NCI-H1694 treated with DMSO at 0.1 percent for 48 hours (cell line): ENCODE results near the gene GALNT10.

Source experiments
- DNase-seq: peaks from one replicate; lab custom pipeline; 2025; lab: John Stamatoyannopoulos, UW

Gene GALNT10

DNA sequence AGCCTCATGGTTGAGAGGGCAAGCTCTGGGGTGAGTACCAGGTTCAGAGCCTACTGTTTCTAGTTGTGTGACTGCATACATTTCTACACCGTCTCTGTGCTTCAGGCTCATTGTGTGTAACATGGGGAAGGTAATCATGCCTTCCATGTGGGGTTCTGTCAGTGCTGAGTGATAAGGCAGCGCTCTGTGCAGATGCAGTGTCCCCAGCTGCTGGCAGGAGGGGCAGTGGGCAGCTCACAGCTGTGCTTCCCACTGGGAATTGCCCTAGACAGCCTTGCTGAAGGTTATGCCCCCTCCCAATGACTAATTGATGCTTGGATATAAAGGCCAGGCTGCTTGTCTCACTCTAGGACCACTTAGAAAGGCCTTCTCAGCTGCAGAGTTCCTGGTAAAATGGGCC, 133.5 kb downstream of the GALNT10 start:
- no peak for DNase-seq

DNA sequence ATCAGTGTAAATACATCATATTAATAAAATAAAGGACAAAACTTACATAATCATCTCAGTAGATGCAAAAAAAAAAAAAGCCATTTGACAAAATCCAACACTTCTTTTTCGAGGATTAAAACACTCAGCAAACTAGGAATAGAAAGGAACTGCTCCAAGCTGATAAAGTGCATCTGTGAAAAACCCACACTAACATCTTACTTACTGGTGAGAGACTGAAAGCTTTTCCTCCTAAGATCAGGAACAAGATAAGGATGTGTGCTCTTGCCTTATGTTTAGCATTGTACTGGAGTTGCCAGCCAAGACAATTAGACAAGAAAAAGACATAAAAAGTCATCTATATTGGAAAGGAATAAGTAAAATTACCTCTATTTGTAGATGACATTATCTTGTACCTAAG, 135.0 kb downstream of the GALNT10 start:
- DNase-seq = no peak

DNA sequence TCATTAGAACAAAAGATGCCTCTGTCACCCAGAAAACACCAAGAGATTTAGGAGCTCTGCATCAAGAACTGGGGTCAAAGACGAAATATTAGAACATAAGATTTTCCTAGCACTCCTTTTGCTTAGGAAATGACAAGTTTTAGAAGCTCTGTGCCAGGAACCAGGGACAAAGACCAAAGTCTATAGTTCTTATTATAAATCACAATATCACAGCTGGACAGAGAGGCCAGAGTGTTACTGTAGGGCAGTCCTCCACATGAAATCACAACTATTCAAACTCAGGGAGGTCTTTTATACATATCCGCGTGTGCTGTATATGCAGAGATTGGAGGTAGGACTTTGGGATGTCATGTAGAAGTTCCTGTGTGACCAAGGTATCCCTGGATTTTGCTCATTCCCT, 138.5 kb downstream of the GALNT10 start:
- DNase-seq = no peak

DNA sequence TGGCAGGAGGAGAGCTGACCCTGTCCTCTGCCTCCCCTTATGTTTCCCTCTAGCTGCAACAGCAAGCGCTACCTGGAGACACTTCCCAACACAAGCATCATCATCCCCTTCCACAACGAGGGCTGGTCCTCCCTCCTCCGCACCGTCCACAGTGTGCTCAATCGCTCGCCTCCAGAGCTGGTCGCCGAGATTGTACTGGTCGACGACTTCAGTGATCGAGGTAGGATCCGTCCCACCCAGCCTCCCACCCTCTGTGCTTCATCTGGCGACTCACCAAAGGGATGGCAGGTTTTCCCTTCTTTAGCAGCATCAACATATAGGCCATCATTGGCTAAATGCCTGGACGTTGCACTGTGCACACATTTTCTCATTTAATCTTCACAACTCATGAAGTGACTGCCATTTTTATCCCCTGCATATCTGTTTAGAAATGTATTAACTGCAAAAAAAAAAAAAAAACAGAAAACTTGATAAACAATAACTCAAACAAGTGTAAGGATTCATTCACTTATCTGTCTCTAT, 139.0 kb downstream of the GALNT10 start:
- no peak for DNase-seq

DNA sequence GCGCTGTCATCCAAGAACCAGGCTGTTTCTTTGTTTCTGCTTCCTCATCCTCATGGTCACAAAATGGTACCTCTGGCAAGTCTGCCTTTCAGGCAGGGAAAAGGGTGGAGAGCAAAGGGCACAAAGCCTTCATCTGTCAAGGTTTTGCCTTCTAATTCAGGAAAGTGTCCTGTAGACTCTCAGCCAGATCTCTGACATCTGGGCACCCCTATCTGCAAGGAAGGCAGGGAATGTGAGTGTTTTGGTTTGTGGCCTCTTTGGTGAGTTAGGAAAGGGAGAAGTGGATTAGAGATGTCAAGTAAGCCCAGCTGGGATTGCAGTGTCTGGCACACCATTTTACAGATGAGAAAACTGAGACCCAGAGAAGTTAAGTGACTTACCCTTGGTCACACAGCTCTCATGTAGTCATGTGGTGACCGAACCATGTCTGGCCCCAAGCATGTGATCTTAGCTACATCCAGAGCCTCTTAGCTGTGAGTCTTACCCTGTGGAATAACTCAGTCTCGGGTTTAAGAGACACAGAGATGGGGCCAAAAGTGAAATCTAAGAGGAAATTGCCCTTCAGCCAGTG, 139.6 kb downstream of the GALNT10 start:
- DNase-seq = no peak

DNA sequence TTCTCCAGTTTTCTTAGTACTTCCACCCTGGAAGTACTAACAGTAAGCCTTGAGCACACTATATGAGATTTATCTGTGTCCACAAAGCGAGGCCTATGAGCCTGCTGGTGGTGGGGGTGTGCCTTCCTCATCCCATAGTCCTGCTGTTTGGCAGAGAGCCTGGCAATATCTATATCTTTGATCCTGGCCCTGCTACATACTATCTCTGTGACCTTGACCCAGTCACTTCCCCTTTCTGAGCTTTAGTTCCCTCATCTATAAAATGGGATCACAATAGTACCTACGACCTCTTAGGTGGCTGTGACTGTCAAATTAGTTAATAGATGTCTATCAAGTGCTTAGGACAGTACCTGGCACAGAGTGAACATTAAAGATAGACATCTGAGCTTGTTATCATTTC, 140.7 kb downstream of the GALNT10 start:
- no peak for DNase-seq

DNA sequence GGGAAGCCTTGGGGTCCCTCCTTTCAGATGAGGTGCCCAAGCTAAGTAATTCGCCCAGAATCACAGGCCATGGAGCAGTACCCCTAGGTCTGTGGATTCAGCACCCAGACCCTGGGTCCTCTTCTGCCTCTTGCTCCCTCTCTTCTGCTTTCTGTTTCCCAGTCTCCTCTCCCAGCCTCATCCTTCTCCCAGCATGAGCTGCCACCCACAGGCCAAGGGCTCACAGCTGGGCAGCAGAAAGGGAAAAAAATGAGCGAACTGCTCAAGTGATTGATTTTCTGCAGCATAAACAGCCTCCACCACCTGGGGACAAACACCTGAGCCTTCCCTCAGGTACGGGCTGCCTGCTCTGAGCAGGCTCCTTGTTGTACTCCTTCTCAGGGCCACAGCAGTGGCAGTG, 141.4 kb downstream of the GALNT10 start:
- no peak for DNase-seq

DNA sequence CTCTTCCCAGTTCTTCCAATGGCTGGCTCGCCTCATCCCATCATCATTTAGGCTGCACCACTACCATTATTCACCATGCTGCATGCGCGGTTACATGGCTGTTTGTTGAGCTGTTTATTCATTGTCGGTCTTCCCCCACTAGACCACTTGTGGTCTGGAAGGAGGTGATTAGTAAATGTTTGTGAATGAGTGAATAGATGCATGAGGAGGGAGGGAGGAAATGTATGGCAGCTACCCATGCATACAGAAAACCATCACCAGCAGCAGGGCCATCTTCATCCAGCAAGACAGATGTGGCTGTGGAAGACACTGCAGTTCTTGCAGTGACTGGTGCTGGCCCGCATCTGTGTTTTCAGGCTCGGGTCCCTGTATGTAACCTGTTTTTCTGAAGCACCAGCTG, 141.9 kb downstream of the GALNT10 start:
- DNase-seq = no peak

DNA sequence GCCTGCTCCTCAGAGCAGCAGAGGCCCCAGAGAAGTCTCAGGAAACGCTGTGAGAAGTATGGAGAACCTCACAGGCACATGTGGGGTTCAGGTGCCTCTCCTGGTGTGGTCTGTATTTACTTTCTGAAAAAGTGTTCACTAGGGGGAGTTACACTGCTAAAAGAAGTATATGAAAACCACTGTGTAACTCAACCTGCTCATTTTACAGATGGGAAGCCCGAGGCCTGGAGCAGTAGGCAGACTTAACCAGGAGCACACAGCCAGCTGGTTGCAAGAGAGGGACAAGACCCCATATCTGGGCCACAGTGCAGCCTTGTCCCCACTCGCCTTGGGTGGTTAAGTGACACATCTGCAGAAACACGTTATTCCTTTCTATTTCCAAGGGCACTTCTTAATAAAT, 142.5 kb downstream of the GALNT10 start:
- no peak for DNase-seq

DNA sequence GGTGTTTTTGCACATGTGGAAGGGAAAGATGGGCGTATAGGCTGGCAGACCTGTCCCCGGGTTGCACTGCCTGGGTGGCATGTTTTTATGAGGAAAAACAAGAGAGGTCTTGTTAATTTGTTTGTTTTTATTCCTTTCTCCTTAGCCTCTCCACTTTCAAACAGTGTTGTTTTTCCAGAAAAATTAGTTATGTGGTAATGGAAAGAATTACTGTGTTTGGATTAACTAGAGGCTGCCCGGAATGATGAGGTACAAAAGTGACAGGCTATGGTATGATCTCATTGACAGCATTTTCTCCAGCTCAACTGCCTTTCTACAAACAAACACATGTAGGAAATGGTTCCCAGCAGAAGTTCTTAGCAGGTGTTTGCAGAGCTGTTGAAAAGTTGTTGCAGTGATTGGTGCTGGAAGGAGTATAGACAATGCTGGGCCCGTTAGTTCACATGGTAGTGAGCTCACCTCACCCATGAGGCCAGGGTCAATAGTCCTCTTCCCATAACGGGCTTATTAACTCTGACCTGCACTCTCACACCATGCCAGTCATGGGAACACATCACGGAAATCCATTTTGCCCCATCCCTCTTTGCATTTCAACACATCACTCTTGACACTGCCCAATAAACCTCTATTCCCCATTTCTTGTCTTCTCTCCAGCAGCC, 144.0 kb downstream of the GALNT10 start:
- no peak for DNase-seq

DNA sequence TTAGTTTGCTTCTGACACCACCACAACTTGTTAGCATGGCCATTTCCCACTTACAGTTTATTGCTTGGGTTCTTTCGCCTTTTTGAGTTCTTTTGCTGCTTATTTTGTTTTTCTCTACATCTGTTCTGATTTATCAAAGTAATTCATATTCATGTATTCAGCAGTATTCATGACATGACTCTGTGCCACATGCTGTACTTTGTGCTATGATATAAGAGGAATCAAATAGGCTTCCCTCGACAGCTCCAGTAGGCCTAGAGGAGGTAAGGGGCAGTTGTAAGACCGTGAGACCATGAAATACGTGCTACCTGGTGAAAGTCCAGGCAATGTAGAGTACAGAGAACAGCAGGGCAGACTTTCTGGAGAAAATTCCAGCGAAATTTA, 144.5 kb downstream of the GALNT10 start:
- no peak for DNase-seq

DNA sequence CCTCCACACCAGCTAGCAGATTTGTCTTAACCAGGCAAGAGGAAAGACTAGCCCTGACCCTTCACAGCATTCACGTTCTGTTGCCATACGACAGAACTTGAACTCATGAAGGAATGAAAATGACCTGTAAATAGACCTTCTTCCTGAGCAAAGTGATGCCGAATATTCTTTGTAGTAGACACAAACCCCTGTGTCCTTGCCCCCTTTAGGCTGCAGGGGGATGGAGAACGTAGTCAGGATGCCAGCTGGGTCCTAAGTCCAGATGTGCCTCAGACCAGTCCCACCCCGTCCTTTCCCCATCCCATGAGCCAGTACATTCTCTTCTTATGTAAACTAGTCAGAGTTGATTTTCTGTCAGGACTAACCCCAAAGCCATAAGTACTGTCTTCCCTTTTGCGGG, 151.1 kb downstream of the GALNT10 start:
- no peak for DNase-seq

DNA sequence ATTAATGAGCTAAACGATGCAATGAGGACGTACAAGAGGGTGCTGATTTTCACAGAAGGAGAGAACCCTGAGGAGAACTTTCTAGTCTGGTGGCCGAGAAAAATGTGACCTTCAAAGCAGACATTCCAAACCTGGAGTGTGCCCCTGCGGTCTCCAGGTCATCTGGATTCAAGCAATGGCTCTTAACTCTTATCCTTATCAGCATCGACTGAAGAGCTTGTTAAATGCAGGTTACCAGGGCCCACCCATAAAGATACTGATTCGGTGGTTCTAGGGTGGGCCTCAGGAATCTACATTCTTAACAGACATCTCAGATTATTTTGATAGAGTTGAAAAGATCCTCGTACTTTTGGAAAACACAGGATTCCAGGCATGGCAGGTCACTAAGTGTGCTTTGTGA, 151.7 kb downstream of the GALNT10 start:
- no peak for DNase-seq

DNA sequence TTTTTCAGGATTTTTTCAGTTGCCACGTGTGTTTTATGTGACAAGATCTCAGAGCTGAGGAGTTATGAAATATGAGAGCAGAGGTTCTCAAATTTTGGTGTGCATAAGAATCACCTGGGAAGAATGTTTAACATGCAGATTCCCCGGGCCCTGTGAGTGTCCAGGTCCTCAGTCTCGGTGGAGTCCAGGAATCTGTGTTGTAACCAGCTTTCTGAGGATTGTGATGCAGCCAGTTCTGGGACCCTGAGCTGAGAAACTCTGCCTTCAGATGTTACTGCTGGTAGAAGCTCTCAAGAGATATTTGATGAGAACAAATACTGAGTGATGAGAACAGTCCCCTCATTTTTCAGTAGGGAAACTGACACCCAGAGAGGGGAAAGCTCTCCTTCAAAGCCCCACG, 152.4 kb downstream of the GALNT10 start:
- no peak for DNase-seq

DNA sequence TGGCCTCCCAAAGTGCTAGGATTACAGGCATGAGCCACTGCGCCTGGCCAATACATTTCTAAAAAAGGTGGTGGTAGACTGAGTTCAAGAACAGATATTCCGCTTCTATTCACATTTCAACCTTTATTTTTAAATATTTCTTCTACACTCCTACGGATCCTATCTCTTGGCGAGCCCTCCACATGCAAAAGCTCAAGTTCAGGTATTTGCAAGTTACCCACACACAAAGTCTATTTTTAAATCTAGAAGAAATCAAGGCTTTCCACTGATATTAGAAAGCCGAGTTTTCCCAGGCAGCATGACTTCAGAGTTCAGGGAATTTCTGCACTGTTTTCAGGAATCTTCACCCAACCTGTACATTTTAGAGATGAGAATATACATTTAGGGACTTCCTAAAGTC, 153.9 kb downstream of the GALNT10 start:
- DNase-seq = no peak

DNA sequence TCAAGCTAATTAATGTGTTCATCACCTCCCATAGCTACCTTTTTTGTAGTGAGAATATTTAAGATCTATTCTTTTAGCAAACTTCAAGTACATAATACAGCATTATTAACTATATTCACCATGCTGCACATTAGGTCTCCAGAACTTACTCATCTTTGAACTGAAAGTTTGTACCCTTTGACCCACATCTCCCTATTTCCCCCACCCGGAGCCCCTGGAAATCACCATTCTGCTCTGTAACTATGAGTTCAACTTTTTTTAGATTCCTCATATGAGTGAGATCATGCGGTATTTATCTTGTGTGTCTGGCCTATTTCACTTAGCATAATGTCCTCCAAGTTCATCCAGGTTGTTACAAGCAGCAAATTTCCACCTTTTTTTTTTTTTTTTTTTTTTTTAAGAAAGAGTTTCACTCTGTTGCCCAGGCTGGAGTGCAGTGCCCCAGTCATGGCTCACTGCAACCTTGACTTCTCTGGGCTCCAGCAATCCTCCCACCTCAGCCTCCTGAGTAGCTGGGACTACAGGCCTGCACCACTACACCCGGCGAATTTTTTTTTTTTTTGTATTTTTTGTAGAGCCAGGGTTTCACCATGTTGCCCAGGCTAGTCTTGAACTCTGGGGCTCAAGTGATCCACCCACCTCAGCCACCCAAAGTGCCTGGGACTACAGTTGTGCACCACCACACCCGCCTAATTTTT, 154.9 kb downstream of the GALNT10 start:
- DNase-seq = no peak

DNA sequence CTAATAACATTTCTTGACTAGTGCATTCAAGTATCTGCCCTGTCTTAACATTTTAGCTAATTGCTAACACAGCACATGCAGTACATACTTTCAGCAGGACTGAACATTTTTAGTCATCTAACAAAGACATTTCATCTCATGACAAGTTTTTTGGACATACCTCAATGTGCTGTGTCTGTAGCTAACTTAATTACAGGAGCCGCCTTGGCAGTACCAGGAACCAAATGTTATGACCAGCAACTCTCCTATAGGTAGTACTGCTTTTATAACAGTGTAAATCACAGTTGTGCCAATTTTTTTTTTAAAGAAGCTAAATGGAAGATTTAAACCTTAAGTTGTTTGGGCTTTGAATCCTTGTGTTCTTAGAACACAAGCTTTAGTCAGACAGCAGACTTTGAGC, 155.9 kb downstream of the GALNT10 start:
- no peak for DNase-seq

DNA sequence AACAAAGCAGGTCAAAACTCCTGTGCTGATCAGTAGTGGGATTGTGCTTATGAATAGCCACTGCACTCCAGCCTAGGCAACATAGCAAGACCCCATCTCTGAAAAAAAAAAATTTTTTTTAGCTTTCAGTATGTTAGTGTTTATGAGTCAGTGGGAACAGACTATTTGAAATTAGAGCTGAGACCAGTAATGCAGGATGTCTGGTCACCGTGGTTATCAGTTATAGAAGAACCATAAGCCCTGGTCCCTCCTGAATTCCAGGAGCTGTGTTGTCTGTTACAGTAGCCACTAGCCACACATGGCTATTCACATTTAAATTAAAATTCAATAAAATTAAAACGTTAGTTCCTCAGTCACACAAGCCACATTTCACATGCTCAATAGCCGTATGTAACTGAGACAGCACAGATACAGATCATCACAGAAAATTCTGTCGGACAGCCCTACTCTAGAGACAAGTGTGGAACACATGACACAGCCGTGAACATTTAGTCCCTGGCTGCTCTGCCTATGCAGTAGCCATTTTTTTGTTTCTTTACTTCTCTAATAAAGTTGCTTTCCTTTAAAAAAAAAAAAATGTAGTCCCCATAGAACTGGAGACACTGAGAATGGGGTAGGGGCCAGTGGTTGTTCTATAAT, 159.2 kb downstream of the GALNT10 start:
- DNase-seq = no peak

DNA sequence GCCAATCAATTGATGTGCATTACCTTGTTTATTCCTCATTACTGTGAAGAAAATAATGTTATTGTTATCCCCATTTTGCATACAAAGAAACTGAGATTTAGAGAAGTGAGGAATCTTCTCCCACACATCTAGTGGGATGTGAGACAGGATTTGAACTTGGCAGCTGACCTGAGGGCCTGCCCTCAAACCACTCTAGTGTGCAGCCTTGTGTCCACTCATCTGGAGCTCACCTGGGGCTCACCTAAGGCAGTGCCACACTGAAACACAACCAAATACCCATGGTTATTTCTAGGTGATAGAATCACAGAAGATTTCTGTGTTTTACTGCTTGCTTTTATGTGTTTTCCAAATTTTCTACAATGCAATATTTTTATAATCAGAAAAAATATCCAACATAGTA, 160.6 kb downstream of the GALNT10 start:
- DNase-seq = no peak

DNA sequence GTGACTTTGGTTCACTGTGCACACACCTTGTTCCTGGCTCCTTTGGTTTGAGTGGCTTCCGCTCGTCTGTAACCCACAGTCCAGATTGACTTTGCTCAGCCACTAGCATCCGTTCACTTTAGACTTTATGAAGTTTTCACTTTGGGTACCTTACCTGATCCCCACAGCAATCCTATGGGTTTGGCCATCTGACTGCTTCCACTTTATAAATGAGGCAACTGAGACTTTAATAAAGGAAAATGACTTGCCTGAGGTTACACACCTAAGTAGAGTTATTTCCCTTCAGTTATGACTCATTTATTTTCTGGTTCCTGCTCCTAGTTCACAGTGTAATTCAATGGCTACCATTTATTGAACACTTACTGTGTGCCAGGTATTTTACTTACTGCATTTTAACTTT, 161.0 kb downstream of the GALNT10 start:
- no peak for DNase-seq

DNA sequence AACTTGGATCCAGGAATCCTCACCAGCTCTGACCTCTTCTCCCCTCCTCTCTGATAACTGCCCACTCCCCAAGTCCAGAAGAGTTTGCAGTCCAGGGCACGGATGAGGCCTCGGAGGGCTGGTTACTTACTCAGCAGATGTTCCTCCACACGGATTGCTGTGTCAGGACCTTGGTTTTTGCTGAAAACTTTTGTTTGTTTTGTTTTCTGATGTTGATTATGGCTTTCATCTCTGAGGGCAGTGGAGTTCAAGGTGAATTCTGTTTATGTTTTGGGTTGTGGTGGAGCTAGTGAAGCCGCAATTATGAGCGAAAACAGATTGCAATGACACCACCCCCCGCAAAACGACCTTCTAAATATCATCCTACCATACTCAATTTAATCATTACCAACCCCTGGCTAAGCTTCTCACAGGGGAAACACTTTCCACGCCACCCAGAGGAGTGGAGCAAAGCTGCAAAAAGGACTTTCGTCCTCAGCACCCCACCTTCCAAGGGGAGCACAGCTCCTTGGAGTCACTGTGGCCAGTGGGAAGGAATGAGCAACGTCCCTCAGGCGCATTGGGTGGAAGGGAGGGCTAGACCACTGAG, 162.5 kb downstream of the GALNT10 start:
- DNase-seq = no peak

DNA sequence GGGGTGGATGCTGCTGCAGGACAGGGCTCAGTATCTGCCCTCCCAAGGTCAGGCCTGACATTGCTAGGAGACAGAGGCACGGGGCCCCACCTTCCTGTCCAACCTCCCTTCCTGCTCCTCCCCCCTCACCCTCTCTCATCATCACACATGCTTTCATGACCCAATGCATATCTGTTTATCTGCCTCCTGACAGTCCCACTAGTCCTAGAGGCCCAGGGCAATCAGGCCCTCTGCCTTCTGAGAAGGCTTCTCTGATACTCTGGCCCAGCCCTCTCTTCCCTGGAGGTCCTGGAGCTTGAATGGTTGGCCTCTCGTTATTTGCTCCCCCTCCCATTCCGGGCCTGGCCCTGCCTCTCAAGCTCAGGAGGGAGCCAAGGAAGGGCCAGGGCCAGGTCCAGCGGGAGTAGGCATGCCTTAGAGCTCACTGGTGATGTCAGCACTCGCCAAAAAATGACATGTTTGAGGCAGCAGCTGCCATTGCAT, 164.6 kb downstream of the GALNT10 start:
- DNase-seq = no peak
